Omental fat pad (tissue), 4 donors: ENCODE data around the gene SHISA7. TPM values are rescaled to one million over a fixed set of nuclear protein-coding genes. Genes with fewer than 3 reads are reported as not detected.

Experiments
- ATAC-seq: fragments of 150-250 bp; one replicate; pipeline ENCODE4 v1.9.1; 2016; ENCODE audit warnings: mild to moderate bottlenecking, moderate library complexity; ENCODE audit not compliant: low FRiP score
- DNase-seq: peaks from one replicate; pipeline ENCODE4 v3.0.0-alpha.2; 2019; ENCODE audit warnings: low spot score
- total RNA-seq, 4 donors: library from RNA; depleted of rRNA; stranded (reverse); fragments of >200 nt; gene quantifications; one replicate each; pipeline ENCODE4 v1.1.0, GENCODE V29; 2016
- TF ChIP-seq, protein P1 (sequence below), 3 donors: fragments of 450-650 bp; IDR thresholded peaks; one replicate each; pipeline ENCODE4 v1.5.1; 2016 to 2017; ENCODE audit warnings: antibody characterized with exemption in 3 of 3, mild to moderate bottlenecking in 3 of 3, moderate library complexity in 2 of 3

SHISA7 gene
- total RNA-seq, result not detected

DNA sequence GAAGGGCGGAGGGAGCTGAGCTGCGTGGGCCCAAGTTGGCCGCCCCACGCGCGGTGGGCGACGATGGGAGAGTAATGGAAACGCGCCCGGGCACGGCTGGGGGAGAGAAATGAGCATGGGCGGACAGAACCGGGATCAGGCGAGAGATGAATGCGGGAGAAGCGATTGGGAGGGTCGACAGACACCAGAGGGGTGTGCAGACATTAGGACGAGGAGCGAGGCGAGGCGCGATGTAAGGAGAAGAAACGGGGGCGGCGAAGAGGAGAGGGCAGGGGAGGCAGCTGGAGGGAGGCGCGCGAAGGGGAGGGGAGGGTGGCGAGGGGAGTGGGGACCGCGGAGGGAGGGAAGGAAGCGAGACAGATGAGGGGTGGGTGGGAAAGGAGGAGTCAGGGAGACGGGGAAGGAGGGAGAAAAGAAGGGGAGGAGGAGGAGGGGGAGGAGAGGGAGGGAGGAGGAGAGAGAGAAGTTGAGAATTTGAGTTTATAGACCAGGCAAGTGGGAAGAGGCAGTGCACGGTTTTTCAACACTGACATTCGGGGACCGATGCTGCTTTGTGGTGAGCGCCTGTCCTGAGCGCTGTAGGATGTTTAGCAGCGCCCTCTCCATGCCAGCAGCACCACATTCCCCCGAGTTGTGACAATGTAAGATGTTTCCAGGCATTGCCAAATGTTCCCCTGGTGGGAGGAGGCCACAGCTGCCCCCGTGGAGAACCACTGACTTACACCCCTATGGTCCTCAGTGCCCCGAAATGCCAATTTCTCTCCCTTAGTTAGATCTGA lies at the start of gene SHISA7:
Gene SHISA7 (minus strand): TSS at position 256 of the 779 bp plus-strand sequence. CDS start 437 bp downstream, outside the sequence.
- ATAC-seq (no peak), DNase-seq (no peak)
- TF ChIP-seq, protein P1, sequence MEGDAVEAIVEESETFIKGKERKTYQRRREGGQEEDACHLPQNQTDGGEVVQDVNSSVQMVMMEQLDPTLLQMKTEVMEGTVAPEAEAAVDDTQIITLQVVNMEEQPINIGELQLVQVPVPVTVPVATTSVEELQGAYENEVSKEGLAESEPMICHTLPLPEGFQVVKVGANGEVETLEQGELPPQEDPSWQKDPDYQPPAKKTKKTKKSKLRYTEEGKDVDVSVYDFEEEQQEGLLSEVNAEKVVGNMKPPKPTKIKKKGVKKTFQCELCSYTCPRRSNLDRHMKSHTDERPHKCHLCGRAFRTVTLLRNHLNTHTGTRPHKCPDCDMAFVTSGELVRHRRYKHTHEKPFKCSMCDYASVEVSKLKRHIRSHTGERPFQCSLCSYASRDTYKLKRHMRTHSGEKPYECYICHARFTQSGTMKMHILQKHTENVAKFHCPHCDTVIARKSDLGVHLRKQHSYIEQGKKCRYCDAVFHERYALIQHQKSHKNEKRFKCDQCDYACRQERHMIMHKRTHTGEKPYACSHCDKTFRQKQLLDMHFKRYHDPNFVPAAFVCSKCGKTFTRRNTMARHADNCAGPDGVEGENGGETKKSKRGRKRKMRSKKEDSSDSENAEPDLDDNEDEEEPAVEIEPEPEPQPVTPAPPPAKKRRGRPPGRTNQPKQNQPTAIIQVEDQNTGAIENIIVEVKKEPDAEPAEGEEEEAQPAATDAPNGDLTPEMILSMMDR (IDR thresholded peaks at IDR 0.05), result no peak

DNA sequence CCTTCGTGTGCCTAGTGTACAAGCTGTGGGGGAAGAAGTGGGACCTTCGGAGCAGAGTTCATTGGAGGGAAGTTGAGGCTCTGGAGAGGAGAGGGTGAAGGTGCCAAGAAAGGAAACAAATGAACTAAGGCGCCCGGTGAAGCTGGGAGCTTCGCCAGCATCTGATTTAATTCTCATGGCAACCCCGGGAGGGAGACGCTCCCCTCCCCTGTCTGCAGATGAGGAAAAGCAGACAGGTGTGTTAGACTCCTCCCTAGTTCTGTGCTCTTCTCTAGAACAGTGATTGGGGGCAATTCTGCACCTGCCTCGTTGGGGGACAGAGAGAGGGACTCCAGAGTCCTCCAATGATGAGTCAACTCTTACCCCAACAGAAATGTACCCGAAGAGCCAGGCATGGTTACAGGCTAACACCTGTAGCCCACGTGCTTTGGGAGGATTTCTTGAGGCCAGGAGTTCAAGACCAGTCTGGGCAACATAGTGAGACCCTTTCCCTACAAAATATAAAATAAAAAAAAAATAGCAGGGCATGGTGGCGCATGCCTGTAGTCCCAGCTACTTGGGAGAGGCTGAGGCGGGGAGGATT lies 49.4 kb upstream of the SHISA7 start:
- TF ChIP-seq, protein P1 (IDR thresholded peaks at IDR 0.05), result no peak
- DNase-seq, result no peak
- no peak for ATAC-seq

DNA sequence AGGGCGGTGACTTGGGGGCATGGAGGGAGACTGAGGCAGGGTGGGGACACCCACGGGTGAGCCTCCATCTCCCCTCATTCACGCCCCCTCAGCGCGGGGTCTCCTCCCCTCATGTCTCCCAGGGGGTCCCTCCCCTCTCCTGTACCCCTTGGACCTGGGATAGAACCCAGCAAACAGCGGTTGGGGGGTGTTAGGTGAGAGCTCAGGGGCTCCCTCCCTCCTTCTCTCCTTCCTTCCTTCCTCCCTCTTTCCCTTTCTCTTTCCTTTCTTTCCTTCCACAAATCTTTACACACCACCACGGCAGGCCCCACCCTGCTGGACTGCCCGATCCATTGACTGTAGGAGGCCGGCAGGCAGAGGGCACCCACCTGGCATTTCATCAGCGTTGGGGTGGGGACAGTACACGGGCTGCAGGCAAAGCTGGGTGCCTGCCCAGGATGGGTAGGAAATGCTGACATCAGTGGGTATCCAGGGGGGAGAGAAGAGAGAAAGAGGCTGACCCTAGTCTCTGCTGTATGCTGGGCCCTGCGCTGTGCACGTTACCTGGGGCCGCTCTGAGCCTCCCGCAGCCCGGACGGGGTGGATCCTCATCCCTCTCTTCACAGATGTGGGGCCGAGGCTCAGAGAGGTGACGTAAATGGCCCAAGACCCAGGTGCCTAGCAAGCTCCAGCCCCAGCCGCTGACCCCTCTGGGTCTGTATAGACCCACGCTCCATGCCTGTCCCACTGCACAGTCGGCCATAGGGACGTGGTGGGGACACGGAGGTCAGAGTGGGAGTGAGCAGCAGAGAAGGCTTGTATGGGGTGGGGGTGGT lies 48.7 kb upstream of the SHISA7 start:
- ATAC-seq, result peak; percentile 30
- no peak for DNase-seq
- TF ChIP-seq, protein P1 (IDR thresholded peaks at IDR 0.05), result no peak

DNA sequence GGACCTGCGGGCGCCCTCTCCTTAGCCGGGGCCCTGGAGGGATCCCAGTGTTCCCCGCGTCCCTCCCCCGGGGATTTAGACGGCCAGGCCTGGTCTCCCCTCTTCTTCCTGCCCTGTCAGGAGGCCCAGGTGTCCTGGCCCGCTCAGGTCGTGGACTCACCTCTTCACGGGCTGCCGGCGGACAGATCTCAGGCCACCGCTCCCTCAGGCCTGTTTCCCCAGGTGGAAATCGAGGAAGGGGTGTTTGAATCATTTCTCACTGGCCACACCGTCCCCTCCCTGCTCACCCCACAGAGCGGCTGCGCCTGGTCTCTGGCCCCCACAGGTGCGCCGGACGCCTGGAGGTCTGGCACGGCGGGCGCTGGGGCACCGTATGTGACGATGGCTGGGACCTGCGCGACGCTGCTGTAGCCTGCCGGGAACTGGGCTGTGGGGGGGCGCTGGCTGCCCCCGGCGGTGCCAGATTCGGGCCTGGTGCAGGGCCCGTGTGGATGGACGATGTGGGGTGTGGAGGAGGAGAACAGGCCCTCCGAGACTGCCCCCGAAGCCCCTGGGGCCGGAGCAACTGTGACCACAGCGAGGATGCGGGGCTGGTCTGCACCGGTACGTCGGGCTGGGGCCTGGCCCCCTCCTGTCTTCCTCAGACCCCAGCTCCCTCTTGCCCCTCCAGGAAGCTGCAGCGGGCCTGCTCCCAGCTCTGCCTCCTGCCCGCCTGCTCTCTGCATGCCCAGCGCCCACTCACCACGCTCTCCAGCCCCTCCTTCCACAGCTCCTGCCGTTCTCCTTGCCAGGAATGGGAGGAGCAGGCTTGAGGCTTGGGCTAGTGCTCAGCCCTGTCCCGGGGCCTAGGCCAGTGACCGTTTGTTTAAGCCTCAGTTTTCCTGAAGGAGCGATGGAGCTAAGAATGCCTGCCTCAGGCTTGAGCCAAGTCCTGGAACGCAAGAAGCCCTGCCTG lies 47.7 kb upstream of the SHISA7 start:
- ATAC-seq (no peak), DNase-seq (no peak)
- TF ChIP-seq, protein P1 (IDR thresholded peaks at IDR 0.05), result no peak

DNA sequence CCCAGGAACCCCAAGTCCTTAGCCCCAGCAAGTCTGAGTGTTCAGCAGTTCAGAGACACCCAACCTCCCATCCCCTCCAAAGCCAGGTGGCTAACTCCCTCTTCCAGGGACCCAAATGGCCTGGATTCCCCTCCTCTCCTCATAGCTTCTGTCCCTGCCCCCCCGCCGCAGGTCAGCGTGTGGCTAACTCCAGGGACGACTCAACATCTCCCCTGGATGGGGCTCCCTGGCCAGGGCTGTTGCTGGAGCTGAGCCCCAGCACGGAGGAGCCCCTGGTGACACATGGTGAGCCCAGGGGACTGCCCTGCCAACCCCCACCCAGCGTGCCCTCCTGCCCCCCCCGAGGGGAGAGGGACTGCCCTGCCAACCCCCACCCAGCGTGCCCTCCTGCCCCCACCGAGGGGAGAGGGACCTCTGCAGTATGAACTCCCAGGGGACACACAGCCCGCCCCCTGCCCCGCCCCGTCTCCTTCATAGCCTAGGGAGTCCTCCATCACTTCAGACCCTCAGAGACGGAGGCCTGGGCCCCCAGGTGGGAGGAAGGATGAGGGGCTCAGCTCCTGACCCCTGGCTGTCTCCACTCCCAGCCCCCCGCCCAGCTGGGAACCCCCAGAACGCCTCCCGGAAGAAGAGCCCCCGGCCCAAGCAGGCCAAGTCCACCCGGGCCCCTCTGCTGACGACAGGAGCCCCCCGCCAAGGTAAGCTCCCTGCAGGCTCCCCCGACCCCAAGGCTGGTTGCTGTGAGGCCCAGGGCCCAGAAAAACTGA lies 46.8 kb upstream of the SHISA7 start:
- TF ChIP-seq, protein P1 (IDR thresholded peaks at IDR 0.05), result no peak
- ATAC-seq (no peak), DNase-seq (no peak)
